Glomerular visceral epithelial cell (primary cell): ENCODE data around the gene PRR7.
A peak's percentile ranks its signal among the peaks of the same experiment; 100 is the strongest.

ENCODE experiments used
- DNase-seq: peaks from one replicate; pipeline ENCODE4 v3.0.0-alpha.2; 2016; ENCODE audit errors: extremely low spot score

The PRR7 gene

GRCh38 chr5:177499842-177500241 lies 53.2 kb downstream of the PRR7 start:
- DNase-seq, result no peak

DNA sequence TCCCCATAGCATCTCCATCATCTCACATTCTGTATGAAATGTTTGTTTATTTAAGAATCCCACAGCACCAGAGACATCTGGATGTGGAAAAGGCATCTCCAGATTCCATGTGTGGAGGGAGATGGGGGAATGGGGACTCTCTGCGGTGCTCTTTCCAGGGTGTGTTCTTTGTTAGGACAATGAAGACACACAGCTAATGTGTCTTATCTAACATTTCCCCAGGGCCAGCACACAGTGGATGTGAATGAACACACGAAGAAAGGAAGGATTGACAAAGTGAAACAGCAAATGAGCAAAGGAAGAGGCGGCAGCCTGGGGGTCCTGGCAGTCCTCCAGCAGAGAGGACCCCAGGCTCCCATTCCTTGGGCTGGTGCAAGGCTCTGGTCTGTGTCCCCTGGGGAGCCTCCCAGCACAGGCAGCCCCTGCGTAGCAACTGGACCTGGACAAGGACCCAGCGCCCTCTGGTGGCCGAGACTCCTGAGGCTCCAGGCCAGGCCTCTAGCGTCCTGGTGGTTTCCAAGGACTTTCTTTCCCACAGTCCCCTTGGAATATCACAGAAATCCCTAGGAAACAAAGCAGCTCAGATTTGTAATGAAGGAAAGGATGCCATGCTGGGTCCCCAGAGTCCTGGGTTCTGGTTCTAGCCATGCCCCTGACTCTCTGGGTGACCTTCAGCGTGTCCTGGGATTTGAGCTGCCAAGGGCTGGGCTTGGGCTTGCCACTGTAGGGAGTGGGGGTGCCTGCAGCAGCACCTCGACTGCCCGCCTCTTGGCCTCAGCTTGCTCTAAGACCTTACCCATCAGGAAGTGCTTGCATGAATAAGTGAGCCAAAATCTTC lies 54.3 kb downstream of the PRR7 start:
- DNase-seq, result peak; percentile 86

- no peak for DNase-seq
Observed at GRCh38 chr5:177501874-177502678, 55.5 kb downstream of the PRR7 start.

GRCh38 chr5:177502886-177503285 lies 56.3 kb downstream of the PRR7 start:
- DNase-seq, result no peak

GRCh38 chr5:177503351-177504085 lies 56.9 kb downstream of the PRR7 start:
- DNase-seq, result no peak

GRCh38 chr5:177504086-177505056 lies 57.8 kb downstream of the PRR7 start:
- DNase-seq, result no peak

GRCh38 chr5:177505075-177505474 lies 58.5 kb downstream of the PRR7 start:
- no peak for DNase-seq
